T-helper 2 cell treated with Interferon-gamma antibody and Interleukin-4, amounts not matched to agents 100 ng/mL and 5 ng/mL, for 36 hours (primary cell): ENCODE data around the gene WSB1. TPM values are rescaled to one million over a fixed set of nuclear protein-coding genes. Genes with fewer than 3 reads are reported as not detected.

Experiments
- intact Hi-C: fragments of 100-400 bp; cut with micrococcal nuclease; formaldehyde crosslinking; loops from one replicate; pipeline ENCODE4 v1.15.1; 2023
- total RNA-seq: library from RNA; stranded (reverse); gene quantifications from 2 replicates; pipeline ENCODE4 v1.2.3, GENCODE V29; 2022

Gene WSB1
- total RNA-seq, 1 donor from 2014 or later: 90.7 TPM

- intact Hi-C loops: loop anchor here (1.0 to 2.0 kb wide), 2 partner anchors 89 to 97 kb away; no protein-coding TSS in a partner anchor
These were observed 39.6 kb downstream of the WSB1 start for GRCh38 chr17:27333410-27333980.

DNA sequence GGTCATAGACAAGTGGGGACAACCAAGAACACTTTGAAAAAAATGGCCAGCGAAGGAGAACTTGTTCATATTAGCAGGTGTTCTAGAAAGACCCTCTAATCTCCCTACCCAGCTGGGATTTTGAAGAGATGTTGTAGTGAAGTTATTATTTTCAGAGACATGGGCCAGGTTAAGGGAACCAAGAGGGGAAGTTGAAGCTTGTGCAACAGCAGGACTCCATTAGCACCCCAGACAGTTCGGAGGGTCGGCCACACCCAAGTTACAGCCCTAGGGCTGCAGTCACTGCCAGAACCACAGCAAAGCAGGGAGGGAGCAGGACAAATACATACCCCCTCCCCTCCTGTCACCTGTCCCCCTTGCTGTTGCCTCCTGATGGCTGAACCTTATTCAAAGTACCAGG, 42.3 kb downstream of the WSB1 start:
- intact Hi-C loops: no loop called here

DNA sequence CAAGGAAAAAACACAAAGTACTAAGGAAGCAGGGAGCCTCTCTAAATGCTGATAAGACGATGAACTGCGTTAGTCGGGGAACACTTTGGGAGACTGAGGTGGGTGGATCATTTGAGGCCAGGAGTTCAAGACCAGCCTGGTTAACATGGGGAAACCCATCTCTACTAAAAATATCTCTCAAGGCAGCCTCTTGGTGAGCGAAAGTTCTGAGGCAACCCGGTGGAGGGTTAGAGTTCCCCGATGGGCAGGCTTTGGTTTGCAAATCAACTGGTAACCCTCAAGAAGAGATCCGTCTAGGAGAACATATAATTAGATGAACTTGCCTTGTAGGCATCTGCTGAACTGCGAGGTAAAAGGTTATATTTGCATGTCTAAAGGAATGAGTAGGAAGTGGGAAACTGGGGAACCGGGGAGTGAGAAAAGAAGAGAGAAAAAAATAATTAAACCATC, 44.6 kb downstream of the WSB1 start:
- intact Hi-C loops: no loop called here

DNA sequence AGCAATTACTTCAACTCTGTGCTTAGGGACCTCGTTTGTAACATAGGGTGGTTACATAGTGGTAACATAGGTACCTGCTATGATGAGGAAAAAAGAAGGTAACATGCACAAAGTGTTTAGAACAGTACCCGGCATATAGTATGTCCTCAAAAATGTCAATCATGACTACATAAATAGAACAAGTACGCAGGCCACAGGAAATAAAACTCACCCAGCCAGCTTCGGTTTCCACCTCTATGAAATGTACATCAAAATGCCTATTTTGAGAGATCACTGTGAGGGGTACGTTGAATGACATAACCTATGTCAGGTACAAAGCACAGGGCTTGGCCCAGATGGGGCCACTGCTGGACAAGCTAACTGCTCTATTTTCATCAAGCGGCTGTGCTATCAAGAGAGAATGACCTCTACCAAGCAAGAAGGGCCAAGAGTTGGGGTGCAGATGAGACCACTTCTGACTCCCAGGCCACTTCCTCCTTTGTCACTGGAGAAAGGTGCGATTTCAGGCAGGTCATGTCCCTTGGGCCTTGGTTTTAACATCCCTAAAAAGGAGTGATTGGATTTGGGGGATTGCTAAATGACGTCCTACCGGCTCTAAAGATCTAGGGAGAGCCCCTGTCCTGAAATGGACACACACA, 45.4 kb downstream of the WSB1 start:
- intact Hi-C loops: no loop called here

GRCh38 chr17:27339836-27340550, 46.1 kb downstream of the WSB1 start:
- intact Hi-C loops: no loop called here

DNA sequence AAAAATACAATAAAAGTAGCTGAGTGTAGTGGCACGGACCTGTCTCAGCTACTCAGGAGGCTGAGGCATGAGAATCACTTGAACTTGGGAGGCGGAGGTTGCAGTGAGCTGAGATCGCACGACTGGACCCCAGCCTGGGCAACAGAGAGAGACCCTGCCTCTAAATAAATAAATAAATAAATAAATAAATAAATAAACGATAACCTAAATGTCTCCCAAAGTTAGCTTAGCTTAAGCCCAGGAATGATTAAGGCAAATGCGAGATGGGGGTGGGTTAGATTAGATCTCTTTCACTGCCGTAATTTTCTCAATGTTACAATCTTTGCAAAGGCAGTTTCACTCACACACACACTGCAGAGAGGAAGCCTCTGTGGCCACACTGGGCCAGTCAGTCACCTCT, 46.7 kb downstream of the WSB1 start:
- intact Hi-C loops: no loop called here

GRCh38 chr17:27341041-27341471, 47.1 kb downstream of the WSB1 start:
- intact Hi-C loops: no loop called here

DNA sequence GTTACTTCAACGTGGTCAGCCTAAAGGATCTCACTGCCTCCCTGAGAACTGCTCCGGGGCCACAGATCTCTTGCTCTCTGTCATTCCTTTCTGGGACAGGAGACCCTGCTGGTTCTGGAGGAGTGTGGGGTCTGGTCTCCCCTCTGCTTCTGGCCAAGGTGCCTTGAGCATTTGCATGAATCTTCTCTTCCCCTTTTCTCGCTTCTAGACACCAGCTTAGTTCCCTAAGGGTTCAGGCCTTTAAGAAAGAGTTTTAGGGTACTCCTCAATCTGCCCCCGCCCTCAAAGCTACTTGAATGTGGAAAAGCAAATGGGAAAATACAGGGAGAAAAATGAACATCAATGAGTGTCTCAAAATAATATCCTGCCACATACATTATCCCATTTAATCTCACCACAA, 48.1 kb downstream of the WSB1 start:
- intact Hi-C loops: no loop called here

DNA sequence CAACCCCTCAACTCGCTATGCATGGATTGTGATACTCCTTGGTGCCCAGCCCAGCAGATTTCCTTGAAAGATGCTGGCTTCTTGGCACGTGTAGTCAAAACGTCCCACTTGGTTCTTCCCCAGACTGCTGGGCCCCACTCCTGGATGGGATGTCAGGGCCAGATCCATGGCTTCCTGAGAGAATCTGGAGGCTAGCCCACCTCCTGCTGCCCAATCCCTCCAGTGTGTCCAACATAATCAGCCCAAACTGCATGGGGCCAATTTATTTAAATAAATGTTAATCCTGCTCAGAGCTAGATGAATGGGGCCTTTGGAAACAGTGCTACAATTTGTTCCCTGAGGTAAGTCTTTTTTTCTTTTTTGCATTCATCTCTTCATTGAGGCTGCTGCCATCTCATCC, 49.4 kb downstream of the WSB1 start:
- intact Hi-C loops: no loop called here

- intact Hi-C loops: no loop called here
These were observed 50.2 kb downstream of the WSB1 start for GRCh38 chr17:27343977-27344607.

GRCh38 chr17:27345141-27345904, 51.4 kb downstream of the WSB1 start:
- intact Hi-C loops: no loop called here

DNA sequence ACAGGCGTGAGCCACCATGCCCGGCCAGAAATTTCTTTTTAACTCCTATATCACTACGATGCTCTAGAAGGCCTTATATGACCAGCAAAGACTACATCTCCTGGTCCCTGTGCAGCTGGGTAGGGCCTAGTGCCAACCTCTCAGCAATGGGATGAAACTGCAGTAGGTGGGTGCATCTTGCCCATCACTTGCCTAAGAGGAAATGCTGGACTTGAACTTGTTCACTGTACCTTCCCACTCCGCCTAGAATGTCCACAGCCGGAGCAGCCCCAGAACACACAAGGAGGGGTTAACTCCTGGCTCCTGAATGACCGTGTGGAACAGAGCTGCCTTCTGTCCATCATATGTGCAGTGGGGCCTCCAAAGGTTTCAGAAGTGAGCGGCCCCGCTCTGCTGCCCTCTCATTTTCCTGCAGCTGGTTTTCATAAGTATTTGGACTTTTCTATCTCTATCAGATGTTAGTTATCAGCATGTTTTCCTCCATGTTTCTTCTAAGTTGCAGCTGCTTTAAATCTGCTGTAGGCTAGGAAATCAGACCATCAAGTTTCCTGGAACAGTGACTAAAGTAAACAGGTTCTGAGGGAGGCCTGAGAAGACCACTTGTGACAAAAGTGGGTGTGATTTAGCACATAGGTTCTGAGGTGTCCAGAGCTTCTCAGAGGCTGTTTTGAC, 52.5 kb downstream of the WSB1 start:
- intact Hi-C loops: no loop called here

- intact Hi-C loops: no loop called here
These were observed 54.3 kb downstream of the WSB1 start for GRCh38 chr17:27348196-27348595.

DNA sequence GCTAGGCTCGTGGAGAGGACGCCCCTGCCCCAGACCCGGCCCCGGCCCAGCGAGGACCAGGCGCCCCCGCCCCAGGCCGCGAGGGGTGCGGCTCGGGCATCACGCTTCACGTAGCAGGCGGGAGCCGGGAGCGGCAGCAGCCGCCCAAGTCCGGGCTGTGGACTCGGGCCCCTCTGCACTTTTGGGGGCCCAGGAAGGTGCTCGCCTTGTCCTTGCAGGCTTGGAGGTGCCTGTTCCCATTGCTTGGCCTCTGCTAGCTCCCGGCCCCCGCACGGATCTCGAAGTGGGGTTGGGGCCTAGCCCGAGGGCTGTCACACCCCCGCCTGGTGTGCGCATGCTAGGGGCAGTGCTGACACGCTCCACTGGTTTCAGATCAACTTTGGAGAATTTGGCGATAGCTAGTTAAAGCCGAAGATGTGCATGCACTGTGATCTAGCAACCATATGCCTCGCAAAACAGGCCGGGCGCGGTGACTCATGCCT, 55.7 kb downstream of the WSB1 start:
- intact Hi-C loops: loop anchor here (5.0 kb wide), 2 partner anchors 108 to 303 kb away; partner anchors contain the start of gene KSR1

- intact Hi-C loops: loop anchor here (2.0 to 5.0 kb wide), 4 partner anchors 29 to 301 kb away; partner anchors contain the start of gene KSR1
These were observed 57.8 kb downstream of the WSB1 start for GRCh38 chr17:27351759-27352158.

GRCh38 chr17:27352448-27353032, 58.6 kb downstream of the WSB1 start:
- intact Hi-C loops: loop anchor here (1.0 to 5.0 kb wide), 7 partner anchors 20 to 300 kb away; partner anchors contain the start of gene KSR1

DNA sequence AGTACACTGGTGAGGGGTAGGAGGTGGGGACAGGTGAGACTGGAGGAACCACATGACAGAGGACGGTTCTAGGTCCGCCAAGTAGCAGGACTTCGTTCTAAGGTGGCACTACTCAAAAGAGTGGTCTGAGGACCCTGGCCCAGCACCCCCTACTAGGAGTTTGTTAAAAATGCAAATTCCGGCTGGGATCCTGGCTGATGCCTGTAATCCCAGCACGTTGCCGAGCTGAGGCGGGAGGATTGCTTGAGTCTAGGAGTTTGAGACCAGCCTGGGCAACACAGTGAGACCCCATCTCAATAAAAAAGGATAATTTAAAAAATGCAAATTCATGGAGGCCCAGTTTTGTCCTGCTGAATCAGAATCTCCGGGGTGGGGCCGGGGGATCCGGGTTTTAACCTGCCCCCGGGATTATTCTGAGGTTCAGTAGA, 59.1 kb downstream of the WSB1 start:
- intact Hi-C loops: loop anchor here (1.0 to 5.0 kb wide), 7 partner anchors 21 to 299 kb away; partner anchors contain the start of gene KSR1

- intact Hi-C loops: loop anchor here (1.0 to 5.0 kb wide), 7 partner anchors 21 to 299 kb away; partner anchors contain the start of gene KSR1
These were observed 59.6 kb downstream of the WSB1 start for GRCh38 chr17:27353461-27354050.

DNA sequence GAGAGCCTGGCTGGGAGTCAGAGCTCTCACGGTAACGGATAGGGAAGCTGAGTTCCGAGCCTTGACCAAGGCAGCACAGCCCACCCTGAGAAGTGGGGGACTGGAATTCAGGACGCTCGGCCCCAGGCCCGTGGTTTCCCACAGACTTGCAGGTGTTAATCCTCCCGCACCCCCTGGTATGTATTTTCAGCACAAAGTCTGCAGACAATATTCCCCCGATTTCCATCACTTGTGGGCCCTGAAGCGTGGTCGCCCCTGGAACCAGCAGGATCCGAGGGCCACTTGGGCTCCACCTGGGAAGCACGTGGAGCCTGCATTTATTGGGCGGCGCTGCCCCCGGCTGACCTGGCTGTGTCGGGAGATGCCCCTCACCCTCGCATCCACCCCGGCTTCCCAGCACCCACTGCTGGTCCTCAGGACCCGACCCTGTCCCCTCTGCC, 60.2 kb downstream of the WSB1 start:
- intact Hi-C loops: loop anchor here (5.0 kb wide), 2 partner anchors 103 to 298 kb away; partner anchors contain the start of gene KSR1
